Heart left ventricle (tissue), 13 donors: Measurements from ENCODE around the gene CPO.

Experiments
- POLR2A ChIP-seq, 2 donors: fragments of 450-650 bp; IDR thresholded peaks; one replicate each; pipeline ENCODE4 v1.6.1; 2017; ENCODE audit warnings: antibody characterized with exemption in 2 of 2, mild to moderate bottlenecking in 2 of 2, moderate library complexity in 2 of 2
- TF ChIP-seq, protein P1 (sequence below), 12 donors: fragments of 200-600 bp; sonication (generic) in 4 of 12; IDR thresholded peaks; one replicate each; pipeline versions ENCODE4 v1.5.0 to v1.8.0; 2018 to 2022; ENCODE audit warnings: antibody characterized with exemption in 12 of 12, mild to moderate bottlenecking in 5 of 12
- donor health status: ischemic (EF 13 %, LVEDD 7.1; RV severe dilation, severe dysfunction).
- donor health status: DM: no; HTN: yes; CAD: no.
- donor health status: DM: no; HTN: no; CAD: no.
- donor health status: ischemic (EF 25% LVEDD 6.9; RV normal size, moderate dysfunction).
- donor health status: ischemic (EF 25% LVEDD 5.7; RV mildly dilated, moderate dysfunction).
- donor health status: ischemic (EF 35%, LVEDD 5.7; RV mildly dilated, moderate dysfunction).
- donor health status: nonischemic (EF 11% LVEDD 7.7; RV severe dilation, severe dysfunction).
- donor health status: DM: yes; HTN: yes; CAD: no.
- donor health status: PGD.
- donor health status: ischemic (EF 29% LVEDD 5.4; RV normal size, mild dysfunction).
- donor health status: nonischemic (EF 23%, LVEDD 6.1; RV moderate dilation, normal function).

GRCh38 chr2:206940546-206940945, 1.2 kb downstream of the CPO start:
- TF ChIP-seq, protein P1, sequence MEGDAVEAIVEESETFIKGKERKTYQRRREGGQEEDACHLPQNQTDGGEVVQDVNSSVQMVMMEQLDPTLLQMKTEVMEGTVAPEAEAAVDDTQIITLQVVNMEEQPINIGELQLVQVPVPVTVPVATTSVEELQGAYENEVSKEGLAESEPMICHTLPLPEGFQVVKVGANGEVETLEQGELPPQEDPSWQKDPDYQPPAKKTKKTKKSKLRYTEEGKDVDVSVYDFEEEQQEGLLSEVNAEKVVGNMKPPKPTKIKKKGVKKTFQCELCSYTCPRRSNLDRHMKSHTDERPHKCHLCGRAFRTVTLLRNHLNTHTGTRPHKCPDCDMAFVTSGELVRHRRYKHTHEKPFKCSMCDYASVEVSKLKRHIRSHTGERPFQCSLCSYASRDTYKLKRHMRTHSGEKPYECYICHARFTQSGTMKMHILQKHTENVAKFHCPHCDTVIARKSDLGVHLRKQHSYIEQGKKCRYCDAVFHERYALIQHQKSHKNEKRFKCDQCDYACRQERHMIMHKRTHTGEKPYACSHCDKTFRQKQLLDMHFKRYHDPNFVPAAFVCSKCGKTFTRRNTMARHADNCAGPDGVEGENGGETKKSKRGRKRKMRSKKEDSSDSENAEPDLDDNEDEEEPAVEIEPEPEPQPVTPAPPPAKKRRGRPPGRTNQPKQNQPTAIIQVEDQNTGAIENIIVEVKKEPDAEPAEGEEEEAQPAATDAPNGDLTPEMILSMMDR (IDR thresholded peaks at IDR 0.05): no peak
- no peak for TF ChIP-seq POLR2A (IDR thresholded peaks at IDR 0.05)
